Epithelial cell of esophagus (primary cell): ENCODE results near the gene ZNF827.

ENCODE experiments used
- DNase-seq: peaks from one replicate; pipeline ENCODE4 v3.0.0; 2010; ENCODE audit warnings: low read depth
- H3K4me3 ChIP-seq: 2 replicates; pipeline ENCODE4 v1.5.1; 2011; ENCODE audit warnings: mild to moderate bottlenecking, low read length, control low read depth
- CTCF ChIP-seq: IDR thresholded peaks from 2 replicates; pipeline ENCODE4 v1.5.1; 2011; ENCODE audit warnings: low read depth, mild to moderate bottlenecking, low read length, control low read depth, inconsistent platforms; ENCODE audit not compliant: insufficient read depth; ENCODE audit errors: missing control alignments

The ZNF827 gene

GRCh38 chr4:145902522-145902921 lies 36.1 kb downstream of the ZNF827 start:
- H3K4me3 ChIP-seq = no peak overlapping the region
- no peak for DNase-seq
- no peak for TF ChIP-seq CTCF

GRCh38 chr4:145899886-145900460 lies 38.6 kb downstream of the ZNF827 start:
- H3K4me3 ChIP-seq = no peak overlapping the region
- no peak for TF ChIP-seq CTCF
- no peak for DNase-seq

DNA sequence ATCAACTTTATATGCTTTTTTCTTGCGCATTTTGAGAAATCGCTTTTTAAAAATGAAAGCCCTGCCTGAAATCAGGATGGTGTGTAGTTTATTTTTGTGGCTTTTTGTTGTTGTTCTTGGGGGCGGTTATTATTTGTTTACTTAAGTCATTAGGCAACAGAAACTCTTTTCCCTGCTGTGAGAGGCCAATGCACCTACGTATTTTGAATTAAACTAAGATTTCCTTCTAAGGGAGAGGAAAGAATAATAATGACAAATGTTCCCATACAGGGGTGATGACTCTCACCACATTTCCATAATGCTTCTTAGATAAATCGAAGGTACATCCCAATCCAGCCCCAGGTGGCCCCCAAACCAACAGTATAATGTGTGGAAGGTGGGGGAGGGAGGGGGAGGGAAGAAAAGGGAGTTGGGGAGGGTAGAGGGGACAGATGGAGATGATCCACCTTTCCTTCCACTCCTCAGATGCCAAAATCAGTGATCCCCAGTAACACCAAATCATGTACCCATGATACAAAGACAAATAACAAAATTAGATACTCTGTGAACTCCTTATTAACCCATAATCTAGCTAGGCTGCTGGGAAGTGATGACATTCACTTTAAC lies 39.6 kb downstream of the ZNF827 start:
- no peak overlapping the region for H3K4me3 ChIP-seq
- TF ChIP-seq CTCF = no peak
- DNase-seq = no peak

GRCh38 chr4:145898466-145898865 lies 40.2 kb downstream of the ZNF827 start:
- TF ChIP-seq CTCF = no peak
- DNase-seq = no peak
- no peak overlapping the region for H3K4me3 ChIP-seq

DNA sequence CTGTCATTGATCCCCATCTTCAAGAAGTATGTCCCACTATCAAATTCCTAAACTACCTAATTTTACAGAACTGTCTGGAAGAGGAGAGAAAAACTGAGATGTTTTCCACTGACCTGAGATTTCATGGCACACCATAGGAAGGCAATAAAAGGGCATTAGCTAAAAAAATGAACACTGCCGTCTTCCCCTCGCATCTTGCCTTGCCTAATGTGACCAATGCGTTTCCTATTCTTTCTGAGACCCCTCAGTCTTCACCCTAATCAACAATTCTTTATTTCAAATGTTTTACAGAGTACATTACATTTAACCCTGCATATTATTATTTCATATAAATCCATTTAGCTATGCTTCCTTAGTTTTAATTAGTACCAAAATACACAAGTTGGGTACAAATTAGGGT lies 43.6 kb downstream of the ZNF827 start:
- TF ChIP-seq CTCF = no peak
- no peak overlapping the region for H3K4me3 ChIP-seq
- DNase-seq = no peak

DNA sequence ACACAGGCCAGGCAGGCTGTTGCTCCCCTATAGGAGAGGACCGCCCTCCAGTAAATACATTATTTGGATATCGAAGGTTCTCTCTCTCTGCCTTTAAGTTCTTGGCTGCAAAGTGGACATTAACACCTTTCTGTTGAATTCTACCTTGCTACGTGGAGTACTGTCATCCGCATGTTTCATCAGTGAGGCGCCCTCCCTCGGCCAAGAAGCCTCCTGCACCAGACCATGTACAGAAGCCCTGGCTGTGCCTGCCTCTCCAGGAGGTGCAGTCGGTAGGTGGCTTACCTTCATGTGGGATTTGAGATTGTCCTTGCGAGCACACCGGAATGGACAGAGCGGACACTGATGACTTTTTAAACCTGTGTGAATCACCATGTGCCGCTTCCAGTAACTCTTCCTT lies 46.7 kb downstream of the ZNF827 start:
- DNase-seq = no peak
- TF ChIP-seq CTCF = peak; percentile 25

DNA sequence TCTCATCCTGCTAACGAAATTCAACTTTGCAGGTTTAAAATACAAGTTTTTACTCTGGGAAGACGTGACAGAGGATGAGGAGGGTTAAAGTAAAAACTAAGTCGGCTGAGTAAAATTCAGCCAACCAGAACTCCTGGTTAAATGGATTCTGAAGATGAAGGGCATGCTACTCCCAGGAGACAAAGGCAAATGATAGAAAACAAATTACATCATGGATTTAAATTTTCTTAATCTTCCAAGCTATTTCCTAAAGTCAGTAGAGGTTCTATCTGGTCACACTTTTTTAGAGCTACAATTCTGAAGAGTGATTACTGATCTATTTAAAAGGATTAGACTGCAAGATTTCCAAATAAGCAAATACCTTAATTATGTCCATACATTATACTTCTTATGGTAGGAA lies 47.9 kb downstream of the ZNF827 start:
- H3K4me3 ChIP-seq = no peak overlapping the region
- no peak for TF ChIP-seq CTCF
- no peak for DNase-seq

More for the DNA sequence above, 46.7 kb downstream of the ZNF827 start:
- no peak overlapping the region for H3K4me3 ChIP-seq
